GM12873 (cell line): ENCODE data around the gene APOL2.

ENCODE experiments used
- CTCF ChIP-seq: IDR thresholded peaks from 2 replicates; pipeline ENCODE4 v1.5.1; 2012; ENCODE audit warnings: low read depth, mild to moderate bottlenecking, moderate library complexity, low read length, control low read depth; ENCODE audit not compliant: insufficient read depth; ENCODE audit errors: missing control alignments

APOL2 gene

DNA sequence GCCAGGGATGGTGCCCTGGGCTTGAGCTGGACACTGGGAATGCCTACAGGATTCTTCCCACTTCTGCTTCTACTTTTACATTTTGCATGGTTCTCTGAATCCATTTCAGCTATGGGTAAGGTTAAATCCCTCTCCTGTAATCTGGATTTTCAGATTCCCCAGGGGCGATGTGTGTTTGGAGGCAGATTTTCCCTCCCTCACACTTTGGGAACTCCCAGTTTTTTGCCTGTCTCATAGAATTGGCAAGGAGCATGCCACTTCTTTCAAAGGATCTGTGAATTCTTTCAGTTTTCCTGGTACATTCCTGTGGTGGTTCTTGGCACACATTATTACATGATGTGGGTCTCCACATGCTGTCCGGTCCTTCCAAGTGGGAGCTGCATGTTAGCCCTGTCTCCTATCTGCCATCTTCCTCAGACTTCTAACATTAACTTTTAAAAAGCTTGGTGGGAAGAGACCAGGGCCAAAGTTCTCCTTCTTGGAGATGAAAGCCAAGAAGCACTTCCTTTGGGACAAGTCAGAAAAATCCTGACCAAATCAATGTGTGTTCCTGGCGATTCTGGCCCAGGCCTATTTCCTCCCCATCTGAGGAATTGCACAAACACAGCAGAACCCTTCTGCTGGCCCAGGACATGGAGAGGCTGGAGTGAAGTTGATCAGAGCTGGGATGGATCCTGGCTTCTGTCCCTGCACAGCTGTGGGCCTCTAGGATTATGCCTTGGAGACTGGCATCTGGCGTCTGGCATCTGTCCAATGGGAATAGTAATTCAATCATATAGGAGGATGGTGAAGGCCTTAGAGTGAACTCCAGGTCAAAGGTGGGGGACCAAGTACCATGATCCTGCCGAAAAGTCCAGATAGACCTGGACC is 5.4 kb upstream of the APOL2 start:
- TF ChIP-seq CTCF, result no peak

GRCh38 chr22:36243986-36244385 is 4.7 kb upstream of the APOL2 start:
- TF ChIP-seq CTCF, result no peak

DNA sequence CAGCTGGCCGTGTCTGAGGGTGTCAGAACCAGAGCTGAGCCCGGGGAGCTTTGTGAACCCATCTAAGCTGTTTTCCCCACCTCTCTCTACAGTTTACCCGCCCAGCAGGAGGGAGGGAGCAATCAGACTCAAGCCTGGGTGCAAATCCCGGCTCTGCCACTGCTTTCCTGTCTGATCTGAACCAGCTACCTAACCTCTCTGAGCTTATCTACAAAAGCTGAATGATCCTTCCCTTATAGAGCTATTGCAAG is 252 bp downstream of the APOL2 start:
- no peak for TF ChIP-seq CTCF

DNA sequence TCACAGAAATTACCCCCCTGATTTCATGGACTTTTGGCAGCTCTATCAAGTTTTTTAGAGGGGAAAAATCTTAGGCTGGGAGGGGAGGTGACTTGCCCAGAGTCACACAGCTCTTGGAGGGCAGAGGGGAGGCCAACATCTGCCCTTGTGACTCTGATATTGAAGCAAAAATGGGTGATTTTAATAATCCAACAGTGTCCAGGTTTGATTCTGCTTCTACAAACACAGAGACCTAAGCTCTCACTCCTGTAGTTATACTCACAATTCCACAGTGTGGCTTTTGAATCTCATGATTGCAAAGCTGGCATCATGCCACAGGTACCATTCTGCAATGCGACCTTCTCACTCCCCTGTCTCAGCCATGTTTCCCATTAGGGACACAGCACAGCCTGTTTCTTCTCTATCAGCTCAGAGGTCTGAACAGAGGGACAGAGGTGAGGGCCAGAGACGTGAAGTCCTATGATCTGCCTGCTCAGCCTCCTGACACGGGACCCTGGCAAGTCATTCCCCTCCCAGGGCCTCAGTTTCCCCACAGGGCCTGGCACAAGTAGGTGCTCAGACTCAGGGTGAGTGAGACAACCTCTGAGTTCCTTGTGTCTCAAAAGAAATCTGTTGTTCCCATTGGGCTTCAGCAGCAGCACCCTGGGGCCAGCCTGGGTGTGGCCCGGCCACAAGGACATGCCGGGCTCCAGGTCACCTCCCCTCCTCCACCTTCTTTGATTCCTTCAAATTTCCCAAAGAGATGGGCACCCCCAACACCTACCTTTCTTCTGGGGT is 766 bp downstream of the APOL2 start:
- TF ChIP-seq CTCF, result no peak

- TF ChIP-seq CTCF, result no peak
These were observed 1.6 kb downstream of the APOL2 start for GRCh38 chr22:36237462-36238372.

- no peak for TF ChIP-seq CTCF
These were observed 2.7 kb downstream of the APOL2 start for GRCh38 chr22:36236388-36237319.
